Measurements from ENCODE around the gene IGFBPL1.

DNA sequence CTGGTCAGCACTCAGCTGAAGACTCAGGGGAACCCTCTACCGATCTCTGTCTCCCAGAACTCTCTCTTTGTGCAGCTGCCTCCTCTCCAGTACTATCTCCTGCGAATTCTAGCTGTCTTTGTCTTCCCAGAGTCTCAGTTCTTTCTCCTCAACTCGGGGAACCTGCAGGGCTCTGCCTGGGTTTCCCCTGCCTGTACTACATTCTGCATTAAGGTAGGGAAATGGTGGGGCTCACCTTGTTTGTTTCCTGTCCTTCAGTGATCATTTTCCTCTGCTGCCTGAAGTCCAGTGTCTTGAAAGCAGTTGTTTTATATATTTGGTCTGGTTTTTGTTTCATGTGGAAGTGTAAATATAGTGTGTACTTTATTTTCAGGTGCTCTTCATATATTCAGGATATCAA, 43.1 kb upstream of the IGFBPL1 start:
- TF ChIP-seq, protein P1, sequence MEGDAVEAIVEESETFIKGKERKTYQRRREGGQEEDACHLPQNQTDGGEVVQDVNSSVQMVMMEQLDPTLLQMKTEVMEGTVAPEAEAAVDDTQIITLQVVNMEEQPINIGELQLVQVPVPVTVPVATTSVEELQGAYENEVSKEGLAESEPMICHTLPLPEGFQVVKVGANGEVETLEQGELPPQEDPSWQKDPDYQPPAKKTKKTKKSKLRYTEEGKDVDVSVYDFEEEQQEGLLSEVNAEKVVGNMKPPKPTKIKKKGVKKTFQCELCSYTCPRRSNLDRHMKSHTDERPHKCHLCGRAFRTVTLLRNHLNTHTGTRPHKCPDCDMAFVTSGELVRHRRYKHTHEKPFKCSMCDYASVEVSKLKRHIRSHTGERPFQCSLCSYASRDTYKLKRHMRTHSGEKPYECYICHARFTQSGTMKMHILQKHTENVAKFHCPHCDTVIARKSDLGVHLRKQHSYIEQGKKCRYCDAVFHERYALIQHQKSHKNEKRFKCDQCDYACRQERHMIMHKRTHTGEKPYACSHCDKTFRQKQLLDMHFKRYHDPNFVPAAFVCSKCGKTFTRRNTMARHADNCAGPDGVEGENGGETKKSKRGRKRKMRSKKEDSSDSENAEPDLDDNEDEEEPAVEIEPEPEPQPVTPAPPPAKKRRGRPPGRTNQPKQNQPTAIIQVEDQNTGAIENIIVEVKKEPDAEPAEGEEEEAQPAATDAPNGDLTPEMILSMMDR (conservative IDR thresholded peaks at IDR 0.05; ENCODE audit: low read length) = no peak
- TF ChIP-seq EZH2phosphoT487 (IDR thresholded peaks at IDR 0.05; ENCODE audit: borderline replicate concordance, low read depth, low read length) = no peak
